Right atrium auricular region (tissue), 2 donors: ENCODE results near the gene CLPSL1. TPM values are rescaled to one million over a fixed set of nuclear protein-coding genes. Genes with fewer than 3 reads are reported as not detected.

ENCODE experiments used
- DNase-seq: peaks from one replicate; pipeline ENCODE4 v3.0.0-alpha.2; 2019; ENCODE audit warnings: low spot score
- H3K27ac ChIP-seq, 2 donors: fragments of 200-600 bp; sonication (generic); 1 replicate in 1 of 2; 2 replicates in 1 of 2; pipeline ENCODE4 v1.5.1; 2016 to 2019
- H3K27me3 ChIP-seq, 2 donors: fragments of 200-600 bp; sonication (generic); one replicate each; pipeline versions ENCODE4 v1.5.1 to v1.6.0; 2017 to 2019
- H3K36me3 ChIP-seq: fragments of 200-600 bp; sonication (generic); one replicate; pipeline ENCODE4 v1.5.1; 2016
- H3K4me1 ChIP-seq, 2 donors: fragments of 200-600 bp; sonication (generic); one replicate each; pipeline versions ENCODE4 v1.5.1 to v1.6.0; 2017 to 2019
- H3K4me3 ChIP-seq, 2 donors: fragments of 200-600 bp; sonication (generic); 1 replicate in 1 of 2; 2 replicates in 1 of 2; pipeline ENCODE4 v1.5.1; 2017 to 2019; ENCODE audit warnings: mild to moderate bottlenecking in 1 of 2, moderate library complexity in 1 of 2
- H3K9me3 ChIP-seq, 2 donors: fragments of 200-600 bp; sonication (generic); one replicate each; pipeline ENCODE4 v1.5.1; 2019
- CTCF ChIP-seq, 2 donors: fragments of 200-600 bp; sonication (generic); IDR thresholded peaks; one replicate each; pipeline ENCODE4 v1.5.1; 2019; ENCODE audit warnings: antibody characterized with exemption in 2 of 2
- total RNA-seq, 2 donors: library from RNA; depleted of rRNA; stranded (reverse); fragments of >200 nt; gene quantifications; one replicate each; pipeline ENCODE4 v1.1.0, GENCODE V29; 2016

The CLPSL1 gene
- total RNA-seq, 2 donors from 2014 or later, result not detected

GRCh38 chr6:35754452-35755277 is 26.2 kb upstream of the CLPSL1 start:
- no peaks in the 10 kb centered on the region for H3K9me3 ChIP-seq
- peak in 1 of 2 donors; percentile 9 for TF ChIP-seq CTCF (IDR thresholded peaks at IDR 0.05)
- H3K4me1 ChIP-seq, result no peaks in the 10 kb centered on the region
- no peaks in the 10 kb centered on the region for H3K36me3 ChIP-seq
- H3K4me3 ChIP-seq, result no peak overlapping the region
- no peaks in the 10 kb centered on the region for H3K27me3 ChIP-seq
- H3K27ac ChIP-seq, result no peak overlapping the region
- DNase-seq, result no peak

GRCh38 chr6:35755278-35755924 is 25.4 kb upstream of the CLPSL1 start:
- no peak overlapping the region for H3K27ac ChIP-seq
- no peak for TF ChIP-seq CTCF (IDR thresholded peaks at IDR 0.05)
- DNase-seq, result no peak
- H3K4me3 ChIP-seq, result no peak overlapping the region
- no peaks in the 10 kb centered on the region for H3K4me1 ChIP-seq
- no peaks in the 10 kb centered on the region for H3K36me3 ChIP-seq
- no peaks in the 10 kb centered on the region for H3K27me3 ChIP-seq
- H3K9me3 ChIP-seq, result no peaks in the 10 kb centered on the region

- no peaks in the 10 kb centered on the region for H3K4me1 ChIP-seq
- no peaks in the 10 kb centered on the region for H3K27me3 ChIP-seq
- TF ChIP-seq CTCF (IDR thresholded peaks at IDR 0.05), result peak in 1 of 2 donors; percentile 53
- no peaks in the 10 kb centered on the region for H3K9me3 ChIP-seq
- DNase-seq, result no peak
- no peaks in the 10 kb centered on the region for H3K36me3 ChIP-seq
- no peak overlapping the region for H3K4me3 ChIP-seq
- no peak overlapping the region for H3K27ac ChIP-seq
Observed at GRCh38 chr6:35757456-35758123, 23.2 kb upstream of the CLPSL1 start.

GRCh38 chr6:35759426-35759825 is 21.4 kb upstream of the CLPSL1 start:
- TF ChIP-seq CTCF (IDR thresholded peaks at IDR 0.05), result no peak
- no peak for DNase-seq
- H3K4me1 ChIP-seq, result no peaks in the 10 kb centered on the region
- no peak overlapping the region for H3K27ac ChIP-seq
- no peaks in the 10 kb centered on the region for H3K36me3 ChIP-seq
- no peaks in the 10 kb centered on the region for H3K9me3 ChIP-seq
- H3K27me3 ChIP-seq, result no peaks in the 10 kb centered on the region
- no peak overlapping the region for H3K4me3 ChIP-seq

GRCh38 chr6:35765739-35766138 is 15.1 kb upstream of the CLPSL1 start:
- no peak for DNase-seq
- Histone ChIP-seq H3K27ac (no peak overlapping the region), H3K4me1 (no peaks in the 10 kb centered on the region), H3K4me3 (no peak overlapping the region), H3K27me3 (no peaks in the 10 kb centered on the region), H3K9me3 (no peaks in the 10 kb centered on the region), H3K36me3 (no peaks in the 10 kb centered on the region)
- no peak for TF ChIP-seq CTCF (IDR thresholded peaks at IDR 0.05)
